GM12878 (cell line): ENCODE results near the gene RASGRP2. TPM values are rescaled to one million over a fixed set of nuclear protein-coding genes. Genes with fewer than 3 reads are reported as not detected.
A peak's percentile ranks its signal among the peaks of the same experiment; 100 is the strongest.

Experiments used
- ATAC-seq: fragments of 200-7000 bp; cut with Tn5 transposase; 3 replicates; pipeline ENCODE4 v1.9.1; 2020; ENCODE audit warnings: mild to moderate bottlenecking, moderate library complexity
- BruUV-seq: library from RNA; stranded (reverse); fragments of 400-500 nt; replicated peaks from 2 replicates; lab custom pipeline; 2021; lab: Mats Ljungman, UMichigan
- CTCF ChIA-PET: fragments of 300-600 bp; sonication (Branson Sonifier 250); formaldehyde crosslinking; extraction: SDS; loops from one replicate; lab custom pipeline; 2021; ENCODE audit warnings: inconsistent platforms; lab: Yijun Ruan, JAX
- POLR2A ChIA-PET: fragments of 350-600 bp; formaldehyde crosslinking; extraction: SDS; loops from one replicate; lab custom pipeline; 2021; ENCODE audit warnings: inconsistent platforms; lab: Charles Lee
- RAD21 ChIA-PET: fragments of 300-600 bp; sonication (Branson Sonifier 250); formaldehyde crosslinking; loops from one replicate; lab custom pipeline; 2023; ENCODE audit warnings: antibody characterized with exemption; ENCODE audit not compliant: unreplicated experiment; lab: Charles Lee
- SMC1A ChIA-PET: fragments of 300-600 bp; sonication (Branson Sonifier 250); formaldehyde crosslinking; loops from one replicate; lab custom pipeline; 2023; ENCODE audit not compliant: unreplicated experiment, uncharacterized antibody; lab: Charles Lee
- DNase-seq: peaks from one replicate; pipeline ENCODE4 v3.0.0-alpha.2; 2011; ENCODE audit warnings: low read depth, low spot score
- FAIRE-seq: peaks from 3 replicates; lab custom pipeline; 2011; peaks lifted over from hg19 to GRCh38; lab: Jason Lieb, UNC
- H2AFZ ChIP-seq: 2 replicates; pipeline ENCODE4 v1.6.0; 2011; ENCODE audit warnings: low read depth, low read length, control low read depth; ENCODE audit not compliant: control insufficient read depth
- H3K27ac ChIP-seq: 2 replicates; pipeline ENCODE4 v1.5.1; 2011; ENCODE audit warnings: control low read depth; ENCODE audit not compliant: control insufficient read depth, insufficient read depth
- H3K27me3 ChIP-seq, 2 experiments: replicated peaks in 1 of 2; 2 replicates each; pipeline versions ENCODE4 v1.6.0 to v1.6.1; 2011; ENCODE audit warnings: low read length in 1 of 2; ENCODE audit not compliant: control insufficient read depth in 2 of 2, insufficient read depth in 2 of 2
- H3K36me3 ChIP-seq, 2 experiments: 2 replicates each; pipeline ENCODE4 v1.5.1; 2011; ENCODE audit warnings: low read length in 1 of 2; ENCODE audit not compliant: control insufficient read depth in 2 of 2, insufficient read depth in 2 of 2
- H3K4me1 ChIP-seq: 2 replicates; pipeline ENCODE4 v1.6.1; 2011; ENCODE audit warnings: mild to moderate bottlenecking, low read length, moderate library complexity, mixed read lengths; ENCODE audit not compliant: control insufficient read depth, insufficient read depth
- H3K4me2 ChIP-seq: 2 replicates; pipeline ENCODE4 v1.6.0; 2011; ENCODE audit warnings: control low read depth; ENCODE audit not compliant: control insufficient read depth, insufficient read depth
- H3K4me3 ChIP-seq: fragments of 200-600 bp; sonication (generic); 2 replicates; pipeline ENCODE4 v1.5.1; 2016
- H3K79me2 ChIP-seq: 2 replicates; pipeline ENCODE4 v1.6.0; 2011; ENCODE audit warnings: low read length; ENCODE audit not compliant: control insufficient read depth, insufficient read depth
- H3K9ac ChIP-seq: 2 replicates; pipeline ENCODE4 v1.8.0; 2011; ENCODE audit warnings: low read length, control low read depth, mixed read lengths; ENCODE audit not compliant: control insufficient read depth, insufficient read depth
- H3K9me3 ChIP-seq: replicated peaks from 3 replicates; pipeline ENCODE4 v1.5.1; 2011; ENCODE audit warnings: mild to moderate bottlenecking, low read length; ENCODE audit not compliant: control insufficient read depth, insufficient read depth
- H4K20me1 ChIP-seq: 2 replicates; pipeline ENCODE4 v1.6.0; 2011; ENCODE audit not compliant: control insufficient read depth, insufficient read depth
- DPF2 ChIP-seq: fragments of 450-650 bp; IDR thresholded peaks from 2 replicates; pipeline ENCODE4 v1.6.1; 2017; ENCODE audit warnings: mild to moderate bottlenecking
- TCF7 ChIP-seq: IDR thresholded peaks from 2 replicates; pipeline ENCODE4 v1.6.1; 2014; ENCODE audit warnings: antibody characterized with exemption, borderline replicate concordance
- WGBS: methylation state at CpG from one replicate; pipeline ENCODE4 v1.1.6; 2016; ENCODE audit warnings: low lambda C conversion rate; ENCODE audit not compliant: insufficient replicate concordance, insufficient coverage; ENCODE audit errors: missing lambda C conversion rate; 5-methylcytosine and 5-hydroxymethylcytosine counted together
- in situ Hi-C: fragments of 300-500 bp; cut with MboI; formaldehyde crosslinking; loops from 9 replicates; pipeline ENCODE4 v1.14.3; 2018; ENCODE audit warnings: mixed read lengths
- intact Hi-C: fragments of 100-400 bp; cut with micrococcal nuclease; formaldehyde crosslinking; loops from one replicate; pipeline ENCODE4 v1.14.2; 2022; ENCODE audit not compliant: unreplicated experiment
- polyA plus RNA-seq, 11 experiments: library from polyadenylated mRNA; depleted of rRNA in 4 of 11; unstranded in 6 of 11; stranded (reverse) in 5 of 11; fragments of >200 nt; fragmentation: Nextera tagmentation in 4 of 11; fragmentation: Illumina TruSeq in 1 of 11; extraction: Ambion mirVana in 4 of 11; extraction: Trizol in 1 of 11; gene quantifications; 1 replicate in 1 of 11; 2 replicates in 10 of 11; pipeline versions ENCODE4 v1.2.1 to v1.2.3, GENCODE V29; 2011 to 2016; ENCODE audit warnings: inconsistent platforms in 2 of 11, missing spikeins in 2 of 11, low read depth in 1 of 11
- total RNA-seq, 4 experiments: library from RNA; depleted of rRNA in 3 of 4; stranded (reverse); fragments of >200 nt in 3 of 4; fragmentation: Illumina TruSeq in 1 of 4; extraction: Trizol in 1 of 4; gene quantifications; 2 replicates each; pipeline versions ENCODE4 v1.2.1 to v1.2.3, GENCODE V29; 2013 to 2021
- TF ChIP-seq, protein P1 (sequence below), 3 experiments: IDR thresholded peaks in 2 of 3; conservative IDR thresholded peaks in 1 of 3; 2 replicates each; pipeline ENCODE4 v1.5.1; 2011; ENCODE audit warnings: low read depth in 3 of 3, low read length in 3 of 3, mild to moderate bottlenecking in 3 of 3, control low read depth in 2 of 3, moderate library complexity in 2 of 3, inconsistent platforms in 1 of 3, mixed read lengths in 1 of 3; ENCODE audit not compliant: control insufficient read depth in 2 of 3, insufficient read depth in 1 of 3; ENCODE audit errors: extremely low read depth in 1 of 3
- TF ChIP-seq, protein P2 (sequence below): fragments of 450-650 bp; IDR thresholded peaks from 2 replicates; pipeline ENCODE4 v1.6.1; 2018; ENCODE audit warnings: mild to moderate bottlenecking, low read depth, moderate library complexity; ENCODE audit not compliant: partially characterized antibody

RASGRP2 gene
- total and polyA plus RNA-seq, 10 of the 15 experiments (the other 5 are each of a cell fraction or from before 2014, with no cell fraction given), result 0.26 to 9.0 (median 5.4) TPM

- CTCF ChIA-PET, result interaction anchor here (0.7 to 6.7 kb wide), 5 partner anchors 13 to 66 kb away, joined by 3 to 58 read pairs (median 5); no protein-coding TSS in a partner anchor
- FAIRE-seq, result no peak
- no peak overlapping the region for H3K27ac ChIP-seq
- H2AFZ ChIP-seq, result no peak overlapping the region
- H3K4me2 ChIP-seq, result no peak overlapping the region
- RAD21 ChIA-PET, result interaction anchor here (0.5 to 1.4 kb wide), 3 partner anchors 25 to 617 kb away, joined by 3 to 4 read pairs (median 3); no protein-coding TSS in a partner anchor
- POLR2A ChIA-PET, result interaction anchor here (1.0 kb wide), 1 partner anchor 13 kb away, joined by 3 read pairs; no protein-coding TSS in a partner anchor
- no peaks in the 10 kb centered on the region for H4K20me1 ChIP-seq
- H3K4me3 ChIP-seq, result no peak overlapping the region
- no TSS peak for BruUV-seq
- H3K9ac ChIP-seq, result no peak overlapping the region
- H3K36me3 ChIP-seq, result no peaks in the 10 kb centered on the region; a peak in 1 of 4 replicates
- no peaks in the 10 kb centered on the region for H3K9me3 ChIP-seq
- no peaks in the 10 kb centered on the region for H3K79me2 ChIP-seq
- SMC1A ChIA-PET, result interaction anchor here (0.8 kb wide), 1 partner anchor 28 kb away, joined by 4 read pairs; no protein-coding TSS in a partner anchor
- intact Hi-C loops, result no loop called here
- TF ChIP-seq DPF2 (no peak), TCF7 (no peak)
- TF ChIP-seq, protein P1, sequence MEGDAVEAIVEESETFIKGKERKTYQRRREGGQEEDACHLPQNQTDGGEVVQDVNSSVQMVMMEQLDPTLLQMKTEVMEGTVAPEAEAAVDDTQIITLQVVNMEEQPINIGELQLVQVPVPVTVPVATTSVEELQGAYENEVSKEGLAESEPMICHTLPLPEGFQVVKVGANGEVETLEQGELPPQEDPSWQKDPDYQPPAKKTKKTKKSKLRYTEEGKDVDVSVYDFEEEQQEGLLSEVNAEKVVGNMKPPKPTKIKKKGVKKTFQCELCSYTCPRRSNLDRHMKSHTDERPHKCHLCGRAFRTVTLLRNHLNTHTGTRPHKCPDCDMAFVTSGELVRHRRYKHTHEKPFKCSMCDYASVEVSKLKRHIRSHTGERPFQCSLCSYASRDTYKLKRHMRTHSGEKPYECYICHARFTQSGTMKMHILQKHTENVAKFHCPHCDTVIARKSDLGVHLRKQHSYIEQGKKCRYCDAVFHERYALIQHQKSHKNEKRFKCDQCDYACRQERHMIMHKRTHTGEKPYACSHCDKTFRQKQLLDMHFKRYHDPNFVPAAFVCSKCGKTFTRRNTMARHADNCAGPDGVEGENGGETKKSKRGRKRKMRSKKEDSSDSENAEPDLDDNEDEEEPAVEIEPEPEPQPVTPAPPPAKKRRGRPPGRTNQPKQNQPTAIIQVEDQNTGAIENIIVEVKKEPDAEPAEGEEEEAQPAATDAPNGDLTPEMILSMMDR (IDR thresholded peaks at IDR 0.05 in 2 of 3, conservative IDR thresholded peaks at IDR 0.05 in 1 of 3; ENCODE audit: control insufficient read depth in 2 of 3, extremely low read depth in 1 of 3, insufficient read depth in 1 of 3, low read depth in 3 of 3, low read length in 3 of 3), result peak in 1 of 3 experiments; percentile 0; a peak in 1 of 6 replicates
- TF ChIP-seq, protein P2, sequence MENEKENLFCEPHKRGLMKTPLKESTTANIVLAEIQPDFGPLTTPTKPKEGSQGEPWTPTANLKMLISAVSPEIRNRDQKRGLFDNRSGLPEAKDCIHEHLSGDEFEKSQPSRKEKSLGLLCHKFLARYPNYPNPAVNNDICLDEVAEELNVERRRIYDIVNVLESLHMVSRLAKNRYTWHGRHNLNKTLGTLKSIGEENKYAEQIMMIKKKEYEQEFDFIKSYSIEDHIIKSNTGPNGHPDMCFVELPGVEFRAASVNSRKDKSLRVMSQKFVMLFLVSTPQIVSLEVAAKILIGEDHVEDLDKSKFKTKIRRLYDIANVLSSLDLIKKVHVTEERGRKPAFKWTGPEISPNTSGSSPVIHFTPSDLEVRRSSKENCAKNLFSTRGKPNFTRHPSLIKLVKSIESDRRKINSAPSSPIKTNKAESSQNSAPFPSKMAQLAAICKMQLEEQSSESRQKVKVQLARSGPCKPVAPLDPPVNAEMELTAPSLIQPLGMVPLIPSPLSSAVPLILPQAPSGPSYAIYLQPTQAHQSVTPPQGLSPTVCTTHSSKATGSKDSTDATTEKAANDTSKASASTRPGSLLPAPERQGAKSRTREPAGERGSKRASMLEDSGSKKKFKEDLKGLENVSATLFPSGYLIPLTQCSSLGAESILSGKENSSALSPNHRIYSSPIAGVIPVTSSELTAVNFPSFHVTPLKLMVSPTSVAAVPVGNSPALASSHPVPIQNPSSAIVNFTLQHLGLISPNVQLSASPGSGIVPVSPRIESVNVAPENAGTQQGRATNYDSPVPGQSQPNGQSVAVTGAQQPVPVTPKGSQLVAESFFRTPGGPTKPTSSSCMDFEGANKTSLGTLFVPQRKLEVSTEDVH, result no peak
- TF ChIP-seq, all 136 proteins: peak for 1
- ATAC-seq (peak; percentile 19; the same call in 2 of the 3 replicates), DNase-seq (no peak)
- WGBS, result 22% methylated on average over 4 of the region's 4 CpGs
- H3K27me3 ChIP-seq, result peaks cover 7% of the 10 kb centered on the region in 2 experiments; a peak in 3 of 4 replicates
- peaks cover 7% of the 10 kb centered on the region for H3K4me1 ChIP-seq
- in situ Hi-C loops, result no loop called here
Observed at GRCh38 chr11:64717268-64717578, 26.7 kb downstream of the RASGRP2 start.
